PC-9 (cell line): ENCODE results near the gene HSP90AB1. TPM values are rescaled to one million over a fixed set of nuclear protein-coding genes. Genes with fewer than 3 reads are reported as not detected.
"Not testable (repeated sequence)": the region's sequence is repeated elsewhere in the genome, so short reads cannot be mapped to it uniquely, and the experiment has no call there.

ENCODE experiments used
- BruUV-seq: library from RNA; stranded (reverse); fragments of 400-500 nt; replicated peaks from 2 replicates; lab custom pipeline; 2021; lab: Mats Ljungman, UMichigan
- CTCF ChIA-PET: fragments of 300-600 bp; sonication (Branson Sonifier 250); formaldehyde crosslinking; loops from one replicate; lab custom pipeline; 2022; ENCODE audit warnings: antibody characterized with exemption; lab: Charles Lee
- POLR2A ChIA-PET: fragments of 300-600 bp; sonication (Branson Sonifier 250); formaldehyde crosslinking; loops from one replicate; lab custom pipeline; 2022; ENCODE audit warnings: antibody characterized with exemption; ENCODE audit not compliant: unreplicated experiment; lab: Charles Lee
- DNase-seq, 2 experiments: peaks; one replicate each; pipeline versions ENCODE4 v3.0.0 to v3.0.0-alpha.2; 2015 to 2022; ENCODE audit warnings: mixed read lengths in 1 of 2
- H2AFZ ChIP-seq: fragments of 200-600 bp; sonication (generic); 2 replicates; pipeline ENCODE4 v1.8.1; 2017; ENCODE audit warnings: antibody characterized with exemption
- H3F3A ChIP-seq: fragments of 200-600 bp; sonication (generic); 2 replicates; pipeline ENCODE4 v1.8.1; 2017; ENCODE audit warnings: antibody characterized with exemption, mild to moderate bottlenecking, low read depth; ENCODE audit not compliant: insufficient read depth
- H3K27ac ChIP-seq: fragments of 200-600 bp; sonication (generic); 2 replicates; pipeline ENCODE4 v1.6.1; 2016; ENCODE audit warnings: mixed run types
- H3K27me3 ChIP-seq: fragments of 200-600 bp; sonication (generic); 2 replicates; pipeline ENCODE4 v1.6.1; 2016; ENCODE audit warnings: low read depth, mixed run types; ENCODE audit not compliant: insufficient read depth
- H3K36me3 ChIP-seq: fragments of 200-600 bp; sonication (generic); 2 replicates; pipeline ENCODE4 v1.6.1; 2016; ENCODE audit warnings: low read depth, mixed run types
- H3K4me1 ChIP-seq: fragments of 200-600 bp; sonication (generic); replicated peaks from 2 replicates; pipeline ENCODE4 v1.6.1; 2016; ENCODE audit warnings: mixed run types; ENCODE audit not compliant: insufficient read depth
- H3K4me2 ChIP-seq: fragments of 200-600 bp; sonication (generic); 2 replicates; pipeline ENCODE4 v1.6.1; 2017; ENCODE audit warnings: mixed run types
- H3K4me3 ChIP-seq: fragments of 200-600 bp; sonication (generic); 2 replicates; pipeline ENCODE4 v1.6.1; 2016; ENCODE audit warnings: mixed run types
- H3K79me2 ChIP-seq: fragments of 200-600 bp; sonication (generic); 2 replicates; pipeline ENCODE4 v1.6.1; 2017; ENCODE audit warnings: low read depth, mixed run types
- H3K9me2 ChIP-seq: fragments of 200-600 bp; sonication (generic); 2 replicates; pipeline ENCODE4 v1.8.1; 2017; ENCODE audit warnings: mild to moderate bottlenecking; ENCODE audit not compliant: insufficient read depth
- H3K9me3 ChIP-seq: fragments of 200-600 bp; sonication (generic); 2 replicates; pipeline ENCODE4 v1.8.1; 2016; ENCODE audit warnings: low read depth; ENCODE audit not compliant: insufficient read depth
- H4K20me1 ChIP-seq: fragments of 200-600 bp; sonication (generic); 2 replicates; pipeline ENCODE4 v1.8.1; 2017; ENCODE audit not compliant: insufficient read depth
- EZH2 ChIP-seq: fragments of 200-600 bp; sonication (generic); IDR thresholded peaks from 2 replicates; pipeline ENCODE4 v1.8.0; 2017; ENCODE audit warnings: antibody characterized with exemption, low read depth
- intact Hi-C: fragments of 100-400 bp; cut with micrococcal nuclease; formaldehyde crosslinking; loops from one replicate; pipeline ENCODE4 v1.10.0; 2022; ENCODE audit not compliant: unreplicated experiment
- total RNA-seq: library from RNA; stranded (reverse); gene quantifications from 2 replicates; pipeline ENCODE4 v1.2.3, GENCODE V29; 2021
- TF ChIP-seq, protein P1 (sequence below): fragments of 200-600 bp; sonication (generic); conservative IDR thresholded peaks from 2 replicates; pipeline ENCODE4 v1.6.1; 2017; ENCODE audit warnings: mixed run types, antibody characterized with exemption, mild to moderate bottlenecking, moderate library complexity

HSP90AB1 gene
- total RNA-seq, 1 experiment from 2014 or later, result 1,136 TPM

DNA sequence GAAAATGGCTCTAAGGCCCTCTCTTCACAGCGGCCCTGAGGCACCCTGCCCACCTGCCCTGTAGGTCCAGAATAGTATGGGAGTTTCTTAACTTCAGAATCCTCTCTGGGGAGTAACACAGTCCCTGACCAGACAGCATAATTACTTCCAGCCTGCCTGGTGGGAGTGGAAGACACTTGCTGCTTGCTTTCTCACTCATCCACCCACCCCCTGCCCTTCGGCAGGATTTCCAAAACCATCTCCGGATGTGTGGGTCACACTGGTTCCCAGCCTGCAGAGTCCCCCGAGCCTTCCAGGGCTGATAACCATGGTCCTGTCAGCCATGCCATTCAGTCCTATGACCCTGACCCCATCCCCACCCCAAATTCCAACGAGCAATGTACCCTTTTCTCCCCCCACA lies 18.1 kb upstream of the HSP90AB1 start:
- Histone ChIP-seq H3K4me1 (peaks cover 11% of the 10 kb centered on the region), H2AFZ (no peak overlapping the region), H4K20me1 (peaks cover 3% of the 10 kb centered on the region; the same call in 1 of the 2 replicates), H3K79me2 (peaks cover 13% of the 10 kb centered on the region), H3K36me3 (no peaks in the 10 kb centered on the region), H3K4me3 (no peak overlapping the region), H3K27ac (no peak overlapping the region), H3F3A (no peaks in the 10 kb centered on the region; the same call in 1 of the 2 replicates), H3K9me3 (no peaks in the 10 kb centered on the region), H3K9me2 (no peaks in the 10 kb centered on the region), H3K27me3 (no peaks in the 10 kb centered on the region), H3K4me2 (no peak overlapping the region)
- BruUV-seq, result no TSS peak
- DNase-seq, result peak in 1 of 2 experiments; percentile 23
- intact Hi-C loops, result no loop called here
- TF ChIP-seq, protein P1, sequence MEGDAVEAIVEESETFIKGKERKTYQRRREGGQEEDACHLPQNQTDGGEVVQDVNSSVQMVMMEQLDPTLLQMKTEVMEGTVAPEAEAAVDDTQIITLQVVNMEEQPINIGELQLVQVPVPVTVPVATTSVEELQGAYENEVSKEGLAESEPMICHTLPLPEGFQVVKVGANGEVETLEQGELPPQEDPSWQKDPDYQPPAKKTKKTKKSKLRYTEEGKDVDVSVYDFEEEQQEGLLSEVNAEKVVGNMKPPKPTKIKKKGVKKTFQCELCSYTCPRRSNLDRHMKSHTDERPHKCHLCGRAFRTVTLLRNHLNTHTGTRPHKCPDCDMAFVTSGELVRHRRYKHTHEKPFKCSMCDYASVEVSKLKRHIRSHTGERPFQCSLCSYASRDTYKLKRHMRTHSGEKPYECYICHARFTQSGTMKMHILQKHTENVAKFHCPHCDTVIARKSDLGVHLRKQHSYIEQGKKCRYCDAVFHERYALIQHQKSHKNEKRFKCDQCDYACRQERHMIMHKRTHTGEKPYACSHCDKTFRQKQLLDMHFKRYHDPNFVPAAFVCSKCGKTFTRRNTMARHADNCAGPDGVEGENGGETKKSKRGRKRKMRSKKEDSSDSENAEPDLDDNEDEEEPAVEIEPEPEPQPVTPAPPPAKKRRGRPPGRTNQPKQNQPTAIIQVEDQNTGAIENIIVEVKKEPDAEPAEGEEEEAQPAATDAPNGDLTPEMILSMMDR, result no peak
- TF ChIP-seq EZH2, result no peak
- ChIA-PET POLR2A (no interaction called here), CTCF (interaction anchor here (0.9 kb wide), 1 partner anchor 10 kb away, joined by 3 read pairs; no protein-coding TSS in a partner anchor)

DNA sequence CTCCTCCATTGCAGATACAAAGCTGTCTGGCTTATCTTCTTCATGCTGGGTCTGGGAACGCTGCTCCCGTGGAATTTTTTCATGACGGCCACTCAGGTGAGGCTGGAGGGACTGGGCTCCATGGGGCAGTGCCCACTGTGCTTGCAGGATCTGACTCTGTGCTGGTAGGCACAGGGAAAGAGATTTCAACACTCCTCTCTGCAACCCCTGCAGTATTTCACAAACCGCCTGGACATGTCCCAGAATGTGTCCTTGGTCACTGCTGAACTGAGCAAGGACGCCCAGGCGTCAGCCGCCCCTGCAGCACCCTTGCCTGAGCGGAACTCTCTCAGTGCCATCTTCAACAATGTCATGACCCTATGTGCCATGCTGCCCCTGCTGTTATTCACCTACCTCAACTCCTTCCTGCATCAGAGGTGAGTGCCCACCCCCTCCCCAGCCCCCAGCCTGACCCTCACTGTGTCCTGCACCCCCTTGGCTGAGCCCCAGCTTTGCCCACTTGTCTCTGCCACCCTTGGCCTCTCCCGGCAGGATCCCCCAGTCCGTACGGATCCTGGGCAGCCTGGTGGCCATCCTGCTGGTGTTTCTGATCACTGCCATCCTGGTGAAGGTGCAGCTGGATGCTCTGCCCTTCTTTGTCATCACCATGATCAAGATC lies 17.4 kb upstream of the HSP90AB1 start:
- TF ChIP-seq, protein P1, result no peak
- no peak for TF ChIP-seq EZH2
- peaks cover 2% of the 10 kb centered on the region; the same call in 1 of the 2 replicates for H3F3A ChIP-seq
- no peaks in the 10 kb centered on the region for H3K9me3 ChIP-seq
- no peak overlapping the region for H3K4me2 ChIP-seq
- H3K4me3 ChIP-seq, result no peak overlapping the region
- H3K36me3 ChIP-seq, result no peaks in the 10 kb centered on the region
- BruUV-seq, result no TSS peak
- H3K9me2 ChIP-seq, result no peaks in the 10 kb centered on the region
- POLR2A ChIA-PET, result no interaction called here
- DNase-seq, result peak in 1 of 2 experiments; percentile 15
- peaks cover 6% of the 10 kb centered on the region for H3K4me1 ChIP-seq
- intact Hi-C loops, result no loop called here
- CTCF ChIA-PET, result no interaction called here
- no peak overlapping the region for H2AFZ ChIP-seq
- peaks cover 11% of the 10 kb centered on the region for H3K79me2 ChIP-seq
- H4K20me1 ChIP-seq, result peaks cover 3% of the 10 kb centered on the region; the same call in 1 of the 2 replicates
- no peaks in the 10 kb centered on the region for H3K27me3 ChIP-seq
- H3K27ac ChIP-seq, result no peak overlapping the region

DNA sequence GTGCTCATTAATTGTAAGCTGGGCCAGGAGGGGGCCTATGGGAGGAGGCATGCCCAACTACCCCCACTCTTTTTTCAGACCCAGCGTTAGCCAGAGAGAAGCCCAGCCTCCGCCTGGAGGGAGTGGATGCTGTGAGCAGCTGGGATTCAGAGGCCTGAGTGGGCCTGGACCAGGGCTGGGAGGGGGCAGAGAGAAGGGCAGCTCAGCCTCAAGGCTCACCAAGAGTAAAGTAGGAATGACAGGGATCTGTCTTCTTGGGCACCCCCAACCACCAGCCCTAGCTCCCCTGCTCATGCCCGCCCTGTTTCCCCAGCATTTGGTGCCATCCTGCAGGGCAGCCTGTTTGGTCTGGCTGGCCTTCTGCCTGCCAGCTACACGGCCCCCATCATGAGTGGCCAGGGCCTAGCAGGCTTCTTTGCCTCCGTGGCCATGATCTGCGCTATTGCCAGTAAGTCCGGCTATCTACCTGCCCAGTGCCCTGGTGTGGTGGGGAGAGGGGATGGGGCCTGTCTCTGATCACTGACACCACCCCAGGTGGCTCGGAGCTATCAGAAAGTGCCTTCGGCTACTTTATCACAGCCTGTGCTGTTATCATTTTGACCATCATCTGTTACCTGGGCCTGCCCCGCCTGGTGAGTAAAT lies 16.7 kb upstream of the HSP90AB1 start:
- no peak overlapping the region for H3K4me2 ChIP-seq
- TF ChIP-seq EZH2, result no peak
- TF ChIP-seq, protein P1, result no peak
- no peaks in the 10 kb centered on the region for H3K36me3 ChIP-seq
- H3K27me3 ChIP-seq, result no peaks in the 10 kb centered on the region
- intact Hi-C loops, result no loop called here
- no peaks in the 10 kb centered on the region for H3K9me3 ChIP-seq
- 0 out of 2 replicates have a peak, but pooled peaks cover 4% of the 10 kb centered on the region for H3F3A ChIP-seq
- H3K9me2 ChIP-seq, result no peaks in the 10 kb centered on the region
- no peak overlapping the region for H2AFZ ChIP-seq
- no peak for DNase-seq
- ChIA-PET CTCF (interaction anchor here (0.5 kb wide), 1 partner anchor 766 kb away, joined by 3 read pairs; no protein-coding TSS in a partner anchor), POLR2A (interaction anchor here (0.6 kb wide), 1 partner anchor 166 kb away, joined by 6 read pairs; no protein-coding TSS in a partner anchor)
- no peak overlapping the region for H3K27ac ChIP-seq
- H3K79me2 ChIP-seq, result peaks cover 4% of the 10 kb centered on the region
- H4K20me1 ChIP-seq, result peaks cover 1% of the 10 kb centered on the region; the same call in 1 of the 2 replicates
- no TSS peak for BruUV-seq
- no peaks in the 10 kb centered on the region for H3K4me1 ChIP-seq
- H3K4me3 ChIP-seq, result no peak overlapping the region

DNA sequence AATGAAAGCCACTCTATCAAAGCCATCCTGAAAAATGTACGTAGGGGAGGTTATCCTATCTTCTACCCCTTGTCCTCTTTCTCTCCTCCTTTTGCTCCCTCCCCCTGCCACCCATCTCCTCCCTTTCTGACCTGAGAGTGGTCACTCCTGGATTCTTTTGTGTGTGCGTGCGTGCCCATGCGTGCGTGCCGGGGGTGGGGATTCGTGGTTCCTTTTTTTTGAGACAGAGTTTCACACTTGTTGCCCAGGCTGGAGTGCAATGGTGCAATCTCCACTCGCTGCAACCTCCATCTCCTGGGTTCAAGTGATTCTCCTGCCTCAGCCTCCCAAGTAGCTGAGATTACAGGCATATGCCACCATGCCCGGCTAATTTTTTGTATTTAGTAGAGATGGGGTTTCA lies 15.5 kb upstream of the HSP90AB1 start:
- H3K9me3 ChIP-seq, H3K4me2 ChIP-seq, BruUV-seq, intact Hi-C loops, H4K20me1 ChIP-seq, H3K36me3 ChIP-seq, H2AFZ ChIP-seq, POLR2A ChIA-PET, H3K4me3 ChIP-seq, H3K9me2 ChIP-seq, H3K79me2 ChIP-seq, H3K27ac ChIP-seq, H3K4me1 ChIP-seq, CTCF ChIA-PET, H3F3A ChIP-seq, H3K27me3 ChIP-seq: not testable (repeated sequence)
- DNase-seq, result peak in 1 of 2 experiments; percentile 5
